Tibial artery (tissue), 4 donors: Measurements from ENCODE around the gene NCAM1.

Source experiments
- DNase-seq, 2 donors: peaks; one replicate each; pipeline ENCODE4 v3.0.0-alpha.2; 2019
- H3K27ac ChIP-seq, 2 donors: fragments of 200-600 bp; sonication (generic) in 1 of 2; 1 replicate in 1 of 2; 2 replicates in 1 of 2; pipeline ENCODE4 v1.5.1; 2018 to 2019; ENCODE audit warnings: mild to moderate bottlenecking in 1 of 2
- H3K27me3 ChIP-seq, 2 donors: fragments of 200-600 bp; sonication (generic) in 1 of 2; one replicate each; pipeline versions ENCODE4 v1.5.1 to v1.6.0; 2016 to 2019
- H3K36me3 ChIP-seq, 3 donors: fragments of 200-600 bp; sonication (generic) in 2 of 3; one replicate each; pipeline ENCODE4 v1.5.1; 2016 to 2019; ENCODE audit warnings: mild to moderate bottlenecking in 2 of 3
- H3K4me1 ChIP-seq, 4 donors: fragments of 200-600 bp; sonication (generic) in 2 of 4; 1 replicate in 3 of 4; 2 replicates in 1 of 4; pipeline ENCODE4 v1.5.1; 2016 to 2019
- H3K4me3 ChIP-seq, 2 donors: fragments of 200-600 bp; sonication (generic) in 1 of 2; 1 replicate in 1 of 2; 2 replicates in 1 of 2; pipeline ENCODE4 v1.5.1; 2018 to 2019; ENCODE audit warnings: mild to moderate bottlenecking in 2 of 2
- H3K9me3 ChIP-seq, 3 donors: fragments of 200-600 bp; sonication (generic) in 1 of 3; one replicate each; pipeline ENCODE4 v1.5.1; 2016 to 2019
- intact Hi-C: fragments of 100-400 bp; cut with DNase I; formaldehyde crosslinking; loops from one replicate; pipeline ENCODE4 v1.15.0; 2023; ENCODE audit warnings: low total_unique reads
- TF ChIP-seq, protein P1 (sequence below), 2 experiments: fragments of 200-600 bp in 1 of 2; fragments of 450-650 bp in 1 of 2; IDR thresholded peaks; one replicate each; pipeline ENCODE4 v1.5.1; 2017 to 2019; ENCODE audit warnings: antibody characterized with exemption in 2 of 2, mild to moderate bottlenecking in 1 of 2, moderate library complexity in 1 of 2

NCAM1 gene

DNA sequence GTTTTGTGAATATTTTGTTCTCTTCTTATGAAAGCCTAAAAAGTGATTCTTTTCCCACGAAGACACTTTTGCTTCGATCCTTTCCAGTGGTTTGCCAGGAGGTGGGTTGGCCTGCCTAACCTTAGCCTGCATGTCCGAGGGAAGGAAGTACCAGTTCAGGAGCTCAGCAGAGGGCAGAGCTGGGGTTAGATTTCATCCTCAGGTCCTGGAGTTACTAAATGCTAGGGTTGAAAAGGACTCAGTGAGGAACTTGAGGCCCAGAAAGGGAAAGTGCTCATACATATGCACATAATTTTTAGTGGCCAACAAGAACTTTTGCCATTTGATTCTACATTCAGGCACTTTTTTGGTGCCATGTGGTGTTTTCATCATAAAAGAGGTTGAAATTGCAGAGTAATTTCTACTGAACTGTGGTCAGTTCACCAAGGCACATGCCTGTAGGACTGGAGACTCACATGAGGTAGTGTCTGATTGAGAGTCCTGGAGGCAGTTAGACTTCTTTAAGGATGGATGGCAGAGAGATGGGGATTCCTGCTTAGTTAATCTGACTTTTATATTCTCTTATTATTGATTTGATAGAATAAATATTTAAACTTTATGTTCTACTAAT, 36.7 kb downstream of the NCAM1 start:
- Histone ChIP-seq H3K36me3 (no peaks in the 10 kb centered on the region), H3K27me3 (no peaks in the 10 kb centered on the region), H3K27ac (no peak overlapping the region), H3K4me3 (no peak overlapping the region), H3K9me3 (no peaks in the 10 kb centered on the region), H3K4me1 (no peaks in the 10 kb centered on the region)
- intact Hi-C loops: no loop called here
- TF ChIP-seq, protein P1, sequence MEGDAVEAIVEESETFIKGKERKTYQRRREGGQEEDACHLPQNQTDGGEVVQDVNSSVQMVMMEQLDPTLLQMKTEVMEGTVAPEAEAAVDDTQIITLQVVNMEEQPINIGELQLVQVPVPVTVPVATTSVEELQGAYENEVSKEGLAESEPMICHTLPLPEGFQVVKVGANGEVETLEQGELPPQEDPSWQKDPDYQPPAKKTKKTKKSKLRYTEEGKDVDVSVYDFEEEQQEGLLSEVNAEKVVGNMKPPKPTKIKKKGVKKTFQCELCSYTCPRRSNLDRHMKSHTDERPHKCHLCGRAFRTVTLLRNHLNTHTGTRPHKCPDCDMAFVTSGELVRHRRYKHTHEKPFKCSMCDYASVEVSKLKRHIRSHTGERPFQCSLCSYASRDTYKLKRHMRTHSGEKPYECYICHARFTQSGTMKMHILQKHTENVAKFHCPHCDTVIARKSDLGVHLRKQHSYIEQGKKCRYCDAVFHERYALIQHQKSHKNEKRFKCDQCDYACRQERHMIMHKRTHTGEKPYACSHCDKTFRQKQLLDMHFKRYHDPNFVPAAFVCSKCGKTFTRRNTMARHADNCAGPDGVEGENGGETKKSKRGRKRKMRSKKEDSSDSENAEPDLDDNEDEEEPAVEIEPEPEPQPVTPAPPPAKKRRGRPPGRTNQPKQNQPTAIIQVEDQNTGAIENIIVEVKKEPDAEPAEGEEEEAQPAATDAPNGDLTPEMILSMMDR (IDR thresholded peaks at IDR 0.05): no peak
- no peak for DNase-seq

DNA sequence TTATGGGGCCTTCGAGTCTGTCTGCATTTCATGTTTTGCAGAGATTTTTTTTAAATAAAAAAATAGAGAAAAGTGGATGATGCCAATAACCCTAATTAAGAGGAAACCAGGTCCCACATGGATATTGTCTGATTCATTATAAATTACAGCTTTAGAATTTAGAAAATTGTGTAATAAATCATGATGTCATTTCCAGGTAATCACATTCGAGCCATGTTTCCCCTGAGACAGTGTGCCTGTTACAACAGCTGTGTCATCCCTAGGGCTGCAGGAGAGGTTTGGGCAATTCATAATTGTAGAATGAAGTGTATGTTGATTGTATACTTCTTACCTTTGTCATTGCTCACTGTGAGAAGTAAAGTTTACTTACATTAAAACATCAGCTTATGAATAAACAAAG, 38.3 kb downstream of the NCAM1 start:
- H3K4me1 ChIP-seq: no peaks in the 10 kb centered on the region
- H3K4me3 ChIP-seq: no peak overlapping the region
- H3K9me3 ChIP-seq: no peaks in the 10 kb centered on the region
- no peak for DNase-seq
- intact Hi-C loops: no loop called here
- TF ChIP-seq, protein P1 (IDR thresholded peaks at IDR 0.05): no peak
- H3K36me3 ChIP-seq: no peaks in the 10 kb centered on the region
- H3K27ac ChIP-seq: no peak overlapping the region
- H3K27me3 ChIP-seq: no peaks in the 10 kb centered on the region

DNA sequence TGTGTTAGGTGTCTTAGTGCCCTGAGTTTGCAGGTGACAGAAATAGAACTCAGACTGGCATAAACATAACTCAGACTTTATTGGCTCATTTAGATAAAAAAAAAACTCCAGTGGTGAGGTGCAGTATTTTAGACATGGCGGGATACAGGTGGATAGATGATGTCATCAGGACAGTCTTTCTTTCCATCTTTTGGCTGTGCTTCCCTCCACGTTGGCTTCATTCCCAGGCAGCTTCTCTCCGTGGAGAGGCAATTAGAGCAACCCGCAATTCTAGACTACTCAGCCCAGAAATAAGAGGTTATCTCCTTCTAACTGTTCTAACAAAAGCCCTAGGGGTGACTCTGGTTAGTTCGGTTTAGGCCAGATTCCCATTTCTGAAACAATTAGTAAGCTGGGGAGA, 40.5 kb downstream of the NCAM1 start:
- Histone ChIP-seq H3K27ac (no peak overlapping the region), H3K36me3 (no peaks in the 10 kb centered on the region), H3K9me3 (no peaks in the 10 kb centered on the region), H3K4me3 (no peak overlapping the region), H3K27me3 (no peaks in the 10 kb centered on the region), H3K4me1 (no peaks in the 10 kb centered on the region)
- intact Hi-C loops: no loop called here
- DNase-seq: no peak
- TF ChIP-seq, protein P1 (IDR thresholded peaks at IDR 0.05): no peak

DNA sequence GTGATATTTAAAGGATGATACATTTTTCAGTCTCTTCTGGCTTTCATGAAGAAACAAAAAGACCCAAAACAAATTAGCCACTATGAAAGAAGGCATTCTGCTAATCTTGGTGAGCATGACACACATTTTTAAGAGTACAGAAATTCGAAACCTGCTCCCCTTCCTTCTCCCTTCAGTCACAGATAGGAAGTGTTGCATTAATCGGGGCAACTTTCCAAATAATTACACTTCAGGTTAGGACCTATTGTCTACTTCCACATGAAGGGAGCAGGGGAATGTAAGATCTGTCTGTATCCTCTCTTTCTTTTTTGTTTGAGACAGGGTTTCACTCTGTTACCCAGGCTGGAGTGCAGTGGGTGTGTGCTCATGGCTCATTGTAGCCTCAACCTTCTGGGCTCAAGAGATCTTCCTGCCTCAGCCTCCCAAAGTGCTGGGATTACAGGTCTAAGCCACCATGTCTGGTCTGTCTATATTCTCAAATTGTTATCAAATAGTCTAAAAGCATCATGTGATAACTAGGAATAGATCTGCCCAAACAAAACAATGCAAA, 45.8 kb downstream of the NCAM1 start:
- TF ChIP-seq, protein P1 (IDR thresholded peaks at IDR 0.05): no peak
- Histone ChIP-seq H3K4me3 (no peak overlapping the region), H3K36me3 (no peaks in the 10 kb centered on the region), H3K4me1 (no peaks in the 10 kb centered on the region), H3K9me3 (no peaks in the 10 kb centered on the region), H3K27me3 (no peaks in the 10 kb centered on the region), H3K27ac (no peak overlapping the region)
- DNase-seq: no peak
- intact Hi-C loops: no loop called here

DNA sequence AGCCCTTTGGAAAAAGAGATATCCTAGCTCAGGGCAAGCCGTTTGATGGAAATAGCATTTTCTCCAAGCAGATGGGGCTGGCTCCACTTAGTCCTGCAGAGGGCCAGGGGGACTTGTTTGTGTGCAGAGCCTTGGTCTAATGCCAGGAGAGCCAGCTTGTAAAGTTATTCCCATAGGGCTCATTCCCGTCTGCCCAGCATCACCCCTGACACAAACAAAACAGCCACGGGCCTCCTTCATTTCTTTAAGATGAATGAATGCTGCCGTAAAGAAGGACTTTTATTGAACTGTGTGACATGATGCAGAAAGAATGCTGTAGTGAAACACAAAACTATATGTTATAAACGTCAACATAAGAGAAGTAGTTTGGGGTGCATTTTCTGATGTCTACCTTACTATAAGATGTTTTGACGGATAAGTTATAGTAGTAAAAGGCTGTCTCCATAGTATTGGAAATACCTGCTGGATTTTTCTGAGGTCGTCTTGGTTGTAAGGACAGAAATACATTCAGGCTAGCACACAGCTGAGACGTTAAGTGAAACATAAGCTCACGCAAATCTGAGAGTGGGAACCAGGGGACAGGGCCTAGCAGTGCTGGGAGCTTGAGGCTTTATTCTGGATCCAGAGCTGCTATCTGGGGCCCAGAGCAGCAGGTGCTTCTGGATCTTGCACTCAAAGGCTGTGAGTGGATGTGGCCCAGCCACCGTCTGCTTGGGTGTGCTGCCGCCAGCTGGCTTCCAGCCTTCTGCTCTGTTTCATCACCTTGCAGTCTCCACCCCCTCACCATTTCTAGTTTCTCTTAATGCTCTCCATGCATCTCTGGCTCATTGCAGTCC, 53.3 kb downstream of the NCAM1 start:
- no peak overlapping the region for H3K27ac ChIP-seq
- no peak for DNase-seq
- no peak overlapping the region for H3K4me3 ChIP-seq
- no peaks in the 10 kb centered on the region for H3K9me3 ChIP-seq
- no peaks in the 10 kb centered on the region for H3K27me3 ChIP-seq
- peaks cover 0 to 4% (median 0%) of the 10 kb centered on the region in 4 donors for H3K4me1 ChIP-seq
- no peaks in the 10 kb centered on the region for H3K36me3 ChIP-seq
- intact Hi-C loops: no loop called here
- TF ChIP-seq, protein P1 (IDR thresholded peaks at IDR 0.05): no peak
